ENCODE measurements around the gene TSPEAR. TPM values are rescaled to one million over a fixed set of nuclear protein-coding genes. Genes with fewer than 3 reads are reported as not detected.

Gene TSPEAR
- not detected in 2 replicates for total RNA-seq

GRCh38 chr21:44711327-44712202 lies at the start of gene TSPEAR:
Gene TSPEAR (minus strand): TSS chr21:44711572. CDS start chr21:44711514, 58 bp downstream.

DNA sequence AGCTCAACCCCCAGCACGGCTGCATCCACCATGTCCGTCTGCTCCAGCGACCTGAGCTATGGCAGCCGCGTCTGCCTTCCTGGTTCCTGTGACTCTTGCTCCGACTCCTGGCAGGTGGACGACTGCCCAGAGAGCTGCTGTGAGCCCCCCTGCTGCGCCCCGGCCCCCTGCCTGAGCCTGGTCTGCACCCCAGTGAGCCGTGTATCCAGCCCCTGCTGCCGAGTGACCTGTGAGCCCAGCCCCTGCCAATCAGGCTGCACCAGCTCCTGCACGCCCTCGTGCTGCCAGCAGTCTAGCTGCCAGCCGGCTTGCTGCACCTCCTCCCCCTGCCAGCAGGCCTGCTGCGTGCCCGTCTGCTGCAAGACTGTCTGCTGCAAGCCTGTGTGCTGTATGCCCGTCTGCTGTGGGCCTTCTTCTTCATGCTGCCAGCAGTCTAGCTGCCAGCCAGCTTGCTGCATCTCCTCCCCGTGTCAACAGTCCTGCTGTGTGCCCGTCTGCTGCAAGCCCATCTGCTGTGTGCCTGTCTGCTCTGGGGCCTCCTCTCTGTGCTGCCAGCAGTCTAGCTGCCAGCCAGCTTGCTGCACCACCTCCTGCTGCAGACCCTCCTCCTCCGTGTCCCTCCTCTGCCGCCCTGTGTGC lies 14.1 kb downstream of the TSPEAR start, which contains the start of gene KRTAP10-12:
TSS of gene KRTAP10-12 (plus strand) at position 1 of the 639 bp plus-strand sequence. CDS start at position 31, 30 bp downstream.

DNA sequence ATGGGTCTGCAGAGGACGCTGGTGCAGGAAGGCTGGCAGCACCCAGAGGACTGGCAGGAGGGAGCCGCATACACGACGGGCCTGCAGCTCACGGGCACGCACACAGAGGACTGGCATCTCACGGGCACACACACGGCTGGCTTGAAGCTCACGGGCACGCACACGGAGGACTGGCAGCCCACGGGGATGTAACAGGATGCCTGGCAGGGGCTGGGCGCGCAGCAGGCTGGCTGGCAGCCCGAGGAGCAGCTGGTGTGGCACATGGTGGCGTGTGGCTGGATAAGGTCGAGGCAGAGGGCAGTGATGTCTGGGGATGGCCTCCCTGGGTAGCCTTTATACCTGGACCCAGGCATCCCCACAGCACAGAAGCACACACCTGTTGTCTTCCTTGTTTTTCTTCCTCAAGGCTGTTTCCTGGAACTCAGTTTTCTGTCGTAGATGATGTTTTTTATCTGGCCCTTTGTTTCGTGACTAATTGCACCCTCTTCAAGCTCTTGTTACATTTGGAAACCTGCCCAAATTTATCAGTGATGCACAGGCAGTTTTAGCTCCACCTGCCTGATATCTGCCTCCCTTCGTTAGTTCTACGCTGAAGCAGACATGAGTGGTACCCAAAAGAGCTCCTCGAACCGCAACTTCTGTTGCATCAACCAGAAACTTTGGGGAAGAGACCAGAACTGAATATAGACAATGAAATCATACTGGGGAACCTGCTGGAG lies 29.4 kb downstream of the TSPEAR start, which contains the start of gene KRTAP12-1:
TSS of gene KRTAP12-1 (minus strand) at position 303 of the 719 bp plus-strand sequence. CDS start at position 263, 40 bp downstream.

GRCh38 chr21:44666401-44667320 lies 44.7 kb downstream of the TSPEAR start, which contains the start of gene KRTAP12-2:
Gene KRTAP12-2 (minus strand): TSS chr21:44666927. CDS start chr21:44666886, 41 bp downstream.

GRCh38 chr21:44657635-44658540 lies 53.5 kb downstream of the TSPEAR start, which contains the start of gene KRTAP12-3:
Gene KRTAP12-3 (plus strand): TSS chr21:44657932. CDS start chr21:44657980, 48 bp downstream.

GRCh38 chr21:44654576-44655175 lies 56.7 kb downstream of the TSPEAR start, which contains the start of gene KRTAP12-4:
Gene KRTAP12-4 (minus strand): TSS chr21:44654659. CDS start chr21:44654614, 45 bp downstream.

GRCh38 chr21:44646366-44647221 lies 64.8 kb downstream of the TSPEAR start, which contains the start of gene KRTAP10-11:
Gene KRTAP10-11 (plus strand): TSS chr21:44646414. CDS start chr21:44646459, 45 bp downstream.

GRCh38 chr21:44637018-44637850 lies 74.1 kb downstream of the TSPEAR start, which contains the start of gene KRTAP10-10:
Gene KRTAP10-10 (plus strand): TSS chr21:44637356. CDS start chr21:44637418, 62 bp downstream.

DNA sequence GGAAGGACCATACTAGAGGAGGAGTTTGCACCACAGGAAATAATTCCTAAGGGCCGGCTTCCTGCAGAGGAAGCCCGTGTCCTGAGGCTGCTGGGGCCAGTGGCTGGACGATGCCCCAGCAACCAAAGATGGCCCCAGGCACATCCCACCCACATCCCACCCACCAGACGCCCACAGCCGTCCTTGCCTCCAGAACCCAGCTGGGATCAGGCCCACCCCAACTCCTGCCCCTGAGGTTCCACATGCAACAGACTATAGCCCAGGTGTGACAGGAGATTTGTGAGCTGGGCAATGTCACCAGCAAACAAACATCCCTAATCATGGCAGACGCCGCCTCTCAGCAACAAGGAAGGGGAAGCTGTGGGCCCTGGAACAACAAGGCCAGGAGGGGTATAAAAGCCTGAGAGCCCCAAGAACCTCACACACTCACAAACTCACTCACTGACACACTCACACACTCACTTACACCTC lies 84.7 kb downstream of the TSPEAR start, which contains the start of gene KRTAP10-9:
TSS of gene KRTAP10-9 (plus strand) at position 421 of the 471 bp plus-strand sequence. CDS start 79 bp downstream, outside the sequence.

DNA sequence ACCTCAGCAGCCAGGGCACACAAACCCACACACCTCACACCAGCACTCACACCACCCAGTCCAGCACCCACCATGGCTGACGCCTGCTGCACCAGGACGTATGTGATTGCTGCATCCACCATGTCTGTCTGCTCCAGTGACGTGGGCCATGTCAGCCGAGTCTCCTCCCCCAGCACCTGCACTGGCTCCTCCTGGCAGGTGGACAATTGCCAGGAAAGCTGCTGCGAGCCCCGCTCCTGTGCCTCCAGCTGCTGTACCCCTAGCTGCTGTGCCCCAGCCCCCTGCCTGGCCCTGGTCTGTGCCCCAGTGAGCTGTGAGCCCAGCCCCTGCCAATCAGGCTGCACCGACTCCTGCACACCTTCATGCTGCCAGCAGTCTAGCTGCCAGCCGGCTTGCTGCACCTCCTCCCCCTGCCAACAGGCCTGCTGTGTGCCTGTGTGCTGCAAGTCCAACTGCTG lies 99.3 kb downstream of the TSPEAR start, which contains the start of gene KRTAP10-8:
TSS of gene KRTAP10-8 (plus strand) at position 51 of the 458 bp plus-strand sequence. CDS start at position 73, 22 bp downstream.

GRCh38 chr21:44600118-44600978 lies 111.0 kb downstream of the TSPEAR start, which contains the start of gene KRTAP10-7:
Gene KRTAP10-7 (plus strand): TSS chr21:44600597. CDS start chr21:44600622, 25 bp downstream.

GRCh38 chr21:44592446-44593311 lies 118.7 kb downstream of the TSPEAR start, which contains the start of gene KRTAP10-6:
Gene KRTAP10-6 (minus strand): TSS chr21:44592505. CDS start chr21:44592484, 21 bp downstream.

GRCh38 chr21:44580231-44580821 lies 131.0 kb downstream of the TSPEAR start, which contains the start of gene KRTAP10-5:
Gene KRTAP10-5 (minus strand): TSS chr21:44580604. CDS start chr21:44580578, 26 bp downstream.

